LNCAP (cell line): ENCODE measurements around the gene OCRL.

Source experiments
- TF ChIP-seq, protein P1 (sequence below): fragments of 450-650 bp; IDR thresholded peaks from 2 replicates; pipeline ENCODE4 v1.5.1; 2017; ENCODE audit warnings: mild to moderate bottlenecking

OCRL gene

DNA sequence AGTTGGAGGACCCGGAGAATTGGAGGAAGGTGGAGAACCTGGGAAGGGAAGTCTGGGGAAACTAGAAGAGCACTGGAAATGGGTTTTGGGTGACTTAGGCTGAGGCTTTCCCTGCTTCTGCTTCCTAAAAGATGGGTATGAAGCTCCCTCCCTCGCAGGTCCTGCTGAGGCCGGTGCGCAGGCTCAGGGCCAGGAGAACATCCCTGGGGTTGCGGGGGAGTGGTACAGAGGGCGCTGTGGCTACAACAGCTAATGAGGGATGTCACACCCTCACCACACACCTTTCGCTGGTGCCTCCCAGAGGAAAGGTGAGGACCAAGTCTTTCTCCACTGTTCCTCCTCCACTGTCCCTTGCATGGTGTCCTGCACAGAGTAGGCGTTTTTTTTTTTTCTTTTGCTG lies 98.9 kb downstream of the OCRL start:
- TF ChIP-seq, protein P1, sequence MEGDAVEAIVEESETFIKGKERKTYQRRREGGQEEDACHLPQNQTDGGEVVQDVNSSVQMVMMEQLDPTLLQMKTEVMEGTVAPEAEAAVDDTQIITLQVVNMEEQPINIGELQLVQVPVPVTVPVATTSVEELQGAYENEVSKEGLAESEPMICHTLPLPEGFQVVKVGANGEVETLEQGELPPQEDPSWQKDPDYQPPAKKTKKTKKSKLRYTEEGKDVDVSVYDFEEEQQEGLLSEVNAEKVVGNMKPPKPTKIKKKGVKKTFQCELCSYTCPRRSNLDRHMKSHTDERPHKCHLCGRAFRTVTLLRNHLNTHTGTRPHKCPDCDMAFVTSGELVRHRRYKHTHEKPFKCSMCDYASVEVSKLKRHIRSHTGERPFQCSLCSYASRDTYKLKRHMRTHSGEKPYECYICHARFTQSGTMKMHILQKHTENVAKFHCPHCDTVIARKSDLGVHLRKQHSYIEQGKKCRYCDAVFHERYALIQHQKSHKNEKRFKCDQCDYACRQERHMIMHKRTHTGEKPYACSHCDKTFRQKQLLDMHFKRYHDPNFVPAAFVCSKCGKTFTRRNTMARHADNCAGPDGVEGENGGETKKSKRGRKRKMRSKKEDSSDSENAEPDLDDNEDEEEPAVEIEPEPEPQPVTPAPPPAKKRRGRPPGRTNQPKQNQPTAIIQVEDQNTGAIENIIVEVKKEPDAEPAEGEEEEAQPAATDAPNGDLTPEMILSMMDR, result no peak

DNA sequence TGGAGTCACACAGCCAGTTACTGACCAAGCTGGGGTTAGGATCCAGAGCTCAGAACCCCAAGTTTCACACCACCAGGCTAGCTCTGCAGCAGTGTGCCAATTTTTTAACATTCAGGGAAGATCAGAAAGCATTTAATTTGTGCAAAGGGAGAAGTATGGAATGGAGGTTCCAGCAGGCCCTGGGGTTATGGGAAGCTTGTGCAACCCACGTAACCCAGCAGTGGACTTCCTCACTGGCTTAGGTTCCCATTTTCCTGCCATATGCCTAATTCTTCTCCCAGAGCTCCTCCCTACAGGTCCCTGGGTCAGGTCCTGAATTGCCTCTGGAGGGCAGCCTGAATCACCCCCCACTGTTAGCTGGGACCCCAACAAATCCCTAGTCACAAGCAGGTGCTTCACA lies 100.7 kb downstream of the OCRL start:
- TF ChIP-seq, protein P1, result no peak

DNA sequence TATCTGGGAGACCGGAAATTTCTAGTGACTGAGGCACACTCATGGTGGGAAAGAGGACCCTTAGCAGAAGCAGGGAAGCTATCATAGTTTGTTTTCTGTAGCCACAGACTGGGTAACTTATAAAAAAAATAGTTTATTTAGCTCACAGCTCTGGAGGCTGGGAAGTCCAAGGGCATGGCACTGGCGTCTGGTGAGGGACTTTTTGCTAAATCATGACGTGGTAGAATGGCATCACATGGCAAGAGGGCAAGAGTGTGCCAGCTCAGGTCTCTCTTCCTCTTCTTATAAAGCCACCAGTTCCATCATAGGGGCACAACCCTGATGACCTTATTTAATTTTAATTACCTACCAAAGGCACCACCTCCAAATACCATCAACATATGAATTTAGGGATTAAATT lies 101.4 kb downstream of the OCRL start:
- TF ChIP-seq, protein P1, result no peak

- TF ChIP-seq, protein P1, result no peak
These were observed 101.9 kb downstream of the OCRL start for GRCh38 chrX:129641941-129642340.
